Pulmonary artery endothelial cell (primary cell): ENCODE results near the gene SYMPK. TPM values are rescaled to one million over a fixed set of nuclear protein-coding genes. Genes with fewer than 3 reads are reported as not detected.

ENCODE experiments used
- DNase-seq: peaks from one replicate; pipeline ENCODE4 v3.0.0-alpha.2; 2011; ENCODE audit warnings: low read depth, low spot score
- total RNA-seq: library from RNA; depleted of rRNA; stranded (reverse); fragments of >200 nt; gene quantifications from 2 replicates; pipeline ENCODE4 v1.2.3, GENCODE V29; 2014

The SYMPK gene
- total RNA-seq, 1 donor from 2014 or later: 34.1 TPM

DNA sequence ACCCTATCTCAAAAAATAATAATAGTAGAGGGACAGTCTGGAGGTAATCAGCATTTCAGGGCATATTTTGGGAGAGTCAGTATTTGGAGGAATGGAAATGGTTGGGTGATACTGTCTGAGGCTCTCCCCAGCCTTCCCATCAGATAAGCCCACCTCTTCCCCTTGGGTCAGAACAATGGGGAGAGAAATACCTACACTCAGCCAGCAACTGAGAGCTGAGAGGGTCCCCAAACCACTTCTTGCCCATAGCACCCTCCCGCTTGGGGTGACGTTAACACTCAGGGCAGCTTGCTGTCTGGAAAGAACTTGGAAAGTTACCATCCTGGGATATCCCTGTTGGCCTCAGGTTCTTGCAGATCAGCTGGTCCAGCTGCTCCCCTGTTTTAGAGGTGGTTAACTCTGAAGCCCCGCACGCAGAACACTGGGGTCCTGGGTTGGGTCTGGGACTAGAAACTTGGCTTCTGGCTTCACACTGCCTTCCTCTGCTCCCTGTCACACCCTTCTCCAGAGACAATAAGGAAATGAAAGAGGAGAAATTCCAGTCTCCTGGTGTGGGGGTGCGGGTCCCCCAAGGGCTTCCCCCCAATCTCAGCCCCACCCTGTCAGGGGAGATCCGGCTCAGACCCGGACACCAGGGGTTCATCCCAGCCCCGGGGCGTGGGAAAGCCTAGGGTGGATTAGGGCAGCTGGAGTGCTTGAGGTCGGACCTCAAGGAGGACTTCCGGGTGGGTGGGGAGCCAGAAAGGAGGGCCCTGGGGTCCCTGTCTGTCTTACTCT lies 3.6 kb upstream of the SYMPK start:
- DNase-seq: no peak

DNA sequence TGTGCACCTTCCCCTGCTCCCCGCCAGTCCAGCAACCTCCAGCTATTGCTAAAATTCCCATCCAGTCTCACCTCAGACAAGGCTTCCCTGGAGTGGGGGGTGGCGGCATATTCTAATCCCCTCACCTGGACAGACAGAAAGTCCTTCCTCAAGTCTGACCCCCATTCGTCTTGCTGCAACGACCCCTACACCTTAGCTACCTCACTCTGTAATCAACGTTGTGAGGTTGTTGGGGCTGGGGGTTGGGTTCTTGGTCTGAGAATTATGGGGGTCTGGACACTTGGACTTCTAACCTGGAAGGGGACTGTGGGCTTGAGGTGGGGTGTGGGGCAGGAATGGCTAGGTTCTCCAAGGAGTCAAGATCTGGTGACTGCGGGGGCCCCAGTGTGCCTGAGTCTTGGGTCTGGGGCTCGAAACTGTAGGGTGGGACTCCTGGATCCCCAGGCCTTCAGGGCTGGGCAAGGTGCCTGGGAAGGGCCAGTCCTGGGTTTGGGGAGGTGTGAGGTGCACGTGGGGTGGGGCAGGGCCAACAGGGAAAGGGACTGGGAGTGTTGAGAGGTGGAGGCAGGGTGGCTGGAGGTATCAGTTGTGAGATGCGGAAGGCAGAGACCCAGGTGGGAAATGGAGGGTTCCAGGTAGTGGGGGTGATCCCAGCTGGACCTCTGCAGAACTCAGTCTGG lies 2.5 kb upstream of the SYMPK start:
- no peak for DNase-seq

DNA sequence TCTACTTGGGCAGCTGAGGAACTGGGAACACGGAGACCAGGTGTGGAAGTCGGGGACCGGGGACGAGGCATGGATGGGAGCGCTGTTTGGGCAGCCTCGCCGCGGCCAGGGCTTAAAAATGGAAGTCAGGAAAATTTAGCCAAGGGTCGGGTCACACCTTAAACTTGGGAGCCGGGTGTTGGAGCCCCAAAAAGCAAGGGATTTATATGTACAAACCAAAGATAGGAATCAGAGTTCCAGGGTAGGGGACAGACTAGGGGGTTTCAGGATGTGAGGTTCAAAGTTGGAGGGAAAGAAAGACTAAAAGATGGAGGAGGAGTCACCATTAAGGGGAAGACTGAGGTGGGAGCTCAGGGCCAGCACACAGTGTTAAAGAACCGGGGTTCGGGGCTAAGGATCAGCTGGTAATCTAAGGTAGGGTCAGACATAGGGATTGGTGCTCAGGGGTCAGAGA lies 1.7 kb upstream of the SYMPK start:
- DNase-seq: no peak

DNA sequence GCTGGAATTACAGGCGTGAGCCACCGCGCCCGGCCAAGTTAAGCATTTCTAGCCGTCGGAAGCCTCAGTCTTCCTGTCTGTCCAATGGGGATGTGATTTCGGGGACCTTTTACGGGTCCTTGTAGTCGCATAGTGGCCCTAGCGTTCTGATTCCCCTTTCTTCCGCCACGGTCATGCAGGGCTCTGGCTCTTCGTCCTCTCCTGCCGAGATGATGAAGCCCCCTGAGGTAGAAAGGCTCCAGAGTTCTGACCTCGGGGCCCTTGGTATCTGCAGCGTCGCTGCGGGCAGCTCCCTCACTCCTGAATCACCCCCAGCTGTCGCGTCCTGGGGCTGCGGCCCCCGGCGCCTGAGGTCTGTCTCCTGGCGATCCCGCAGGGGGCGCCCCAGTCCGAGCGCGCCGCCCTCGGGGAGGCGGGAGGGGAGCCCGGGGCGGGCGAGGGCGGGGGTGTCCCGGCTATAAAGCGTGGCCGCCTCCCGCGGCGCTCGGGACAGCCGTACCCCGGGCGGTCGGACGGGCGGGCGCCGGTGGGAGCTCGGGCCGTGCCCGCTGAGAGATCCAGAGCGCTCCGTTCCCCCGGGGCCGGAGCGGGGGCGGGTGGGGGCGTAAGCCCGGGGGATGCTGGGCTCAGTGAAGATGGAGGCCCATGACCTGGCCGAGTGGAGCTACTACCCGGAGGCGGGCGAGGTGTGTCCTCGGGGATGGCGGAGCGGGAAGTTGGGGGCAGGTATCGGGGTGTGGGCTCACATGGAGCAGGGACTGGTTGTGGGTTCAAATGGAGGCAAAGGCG lies 1.1 kb upstream of the SYMPK start, which contains the start of gene FOXA3:
Gene FOXA3, plus strand, starts transcription at position 487 of the 789 bp plus-strand sequence. Its CDS starts 131 bp downstream, at position 618.
- DNase-seq: no peak

DNA sequence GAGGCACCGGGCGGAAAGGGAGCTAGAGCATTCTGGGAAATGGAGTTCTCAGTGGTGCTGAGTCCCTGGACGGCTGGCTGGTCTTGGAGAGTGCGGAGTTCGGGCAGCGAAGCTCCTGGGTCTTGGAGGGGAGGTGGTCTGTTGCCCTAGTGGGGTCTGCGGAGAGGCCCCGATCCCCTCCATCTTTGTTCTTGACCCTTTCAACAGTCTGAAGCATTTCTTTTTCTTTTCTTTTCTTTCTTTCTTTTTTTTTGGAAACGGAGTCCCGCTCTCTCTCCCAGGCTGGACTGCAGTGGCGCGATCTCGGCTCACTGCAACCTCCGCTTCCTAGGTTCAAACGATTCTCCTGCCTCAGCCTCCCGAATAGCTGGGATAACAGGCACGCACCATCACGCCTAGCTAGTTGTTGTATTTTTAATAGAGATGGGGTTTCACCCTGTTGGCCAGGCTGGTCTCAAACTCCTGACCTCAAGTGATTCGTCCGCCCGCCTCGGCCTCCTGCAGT lies 440 bp upstream of the SYMPK start:
- DNase-seq: no peak

DNA sequence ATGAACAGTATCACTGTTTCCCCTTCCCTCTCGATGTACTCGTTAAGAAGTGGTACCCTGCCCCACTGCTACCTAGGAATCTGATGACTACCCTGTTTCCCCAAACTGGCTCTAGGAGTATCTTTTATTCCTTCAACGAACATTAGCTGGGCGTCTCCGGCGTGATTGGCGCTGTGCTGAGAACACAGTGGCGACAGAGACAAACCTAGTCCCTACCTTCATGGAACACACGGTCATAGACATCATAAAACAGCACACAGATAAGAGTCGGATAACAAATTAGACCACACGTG lies 730 bp downstream of the SYMPK start:
- no peak for DNase-seq

DNA sequence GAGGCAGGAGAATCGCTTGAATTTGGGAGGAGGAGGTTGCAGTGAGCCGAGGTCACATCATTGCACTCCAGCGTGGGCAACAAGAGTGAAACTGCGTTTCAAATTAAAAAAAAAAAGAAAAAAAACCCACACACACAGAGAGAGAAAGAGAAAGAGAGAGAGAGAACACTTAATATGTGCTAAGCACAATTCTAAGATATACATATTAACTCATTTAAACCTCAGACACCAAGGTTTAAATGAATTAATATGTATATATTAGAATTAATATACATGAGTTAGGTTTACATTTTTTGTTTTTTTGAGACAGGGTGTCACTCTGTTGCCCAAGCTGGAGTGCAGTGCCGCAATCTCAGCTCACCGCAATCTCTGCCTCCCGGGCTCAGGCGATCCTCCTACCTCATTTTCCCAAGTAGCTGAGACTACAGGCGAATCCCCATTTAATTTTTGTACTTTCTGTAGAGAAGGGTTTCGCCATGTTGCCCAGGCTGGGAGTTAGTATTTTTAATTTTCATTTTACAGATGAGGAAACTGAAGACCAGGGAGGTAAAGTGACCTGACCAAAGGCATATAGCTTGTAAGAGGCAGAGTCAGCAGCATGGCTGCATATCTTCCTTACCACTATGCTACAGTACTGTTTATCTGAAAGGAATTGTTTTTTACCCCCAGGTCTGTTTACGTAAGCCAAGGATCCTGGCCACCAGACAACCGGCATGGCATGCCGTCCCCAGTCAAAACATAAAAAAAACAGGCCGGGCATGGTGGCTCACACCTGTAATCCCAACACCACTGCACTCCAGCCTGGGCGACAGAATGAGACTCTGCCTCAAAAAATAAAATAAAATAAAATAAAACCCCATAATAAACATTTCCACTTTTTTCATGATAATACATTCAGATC lies 2.3 kb downstream of the SYMPK start:
- no peak for DNase-seq

DNA sequence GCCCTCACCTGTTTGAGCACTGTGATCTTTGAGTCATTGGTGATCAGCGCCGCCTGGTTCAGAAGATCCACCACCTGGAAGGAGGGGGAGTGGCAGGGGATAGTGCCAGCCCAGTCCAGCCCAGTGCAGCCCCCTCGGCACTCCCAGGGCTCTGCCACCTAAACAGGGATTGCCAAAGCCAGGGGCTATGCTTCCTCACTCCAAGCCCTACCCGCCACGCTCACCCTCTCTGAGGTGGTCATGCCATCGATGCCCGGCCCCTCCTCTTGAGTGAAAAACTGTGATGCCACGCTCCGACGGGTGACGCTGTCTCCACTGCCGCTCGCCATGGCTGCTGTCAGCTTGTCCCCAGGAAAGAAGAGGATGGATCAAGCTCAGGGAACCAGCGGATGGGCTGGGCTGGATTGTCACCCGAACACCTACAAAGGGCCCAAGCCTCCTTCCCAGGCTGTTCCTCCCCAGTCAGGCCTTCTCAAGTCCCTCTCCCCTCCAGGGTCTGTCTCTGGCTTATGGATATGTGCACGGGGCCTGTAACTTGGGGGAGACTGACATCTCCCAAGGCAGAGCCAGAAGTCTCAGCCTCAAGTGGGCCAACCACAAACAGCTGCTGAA lies 8.7 kb downstream of the SYMPK start:
- DNase-seq: no peak

DNA sequence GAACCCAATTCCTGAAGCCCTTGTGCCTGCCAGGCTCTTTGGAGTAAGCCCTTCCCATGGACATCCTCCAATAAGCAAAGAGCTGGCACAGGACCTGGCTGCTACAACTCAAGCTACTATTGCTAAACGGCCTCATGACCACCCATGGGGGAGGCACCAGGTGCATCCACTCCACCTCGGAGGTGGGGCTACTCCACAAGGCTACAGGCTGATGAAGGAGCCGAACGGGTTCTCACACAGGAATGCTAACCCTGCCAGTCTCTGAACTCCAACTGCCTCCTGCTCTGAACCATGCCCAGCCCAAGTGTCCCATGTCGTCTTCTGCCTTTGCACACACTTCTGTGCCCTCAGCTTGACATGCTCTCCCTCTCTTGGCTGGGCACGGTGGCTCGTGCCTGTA lies 10.0 kb downstream of the SYMPK start:
- DNase-seq: no peak

DNA sequence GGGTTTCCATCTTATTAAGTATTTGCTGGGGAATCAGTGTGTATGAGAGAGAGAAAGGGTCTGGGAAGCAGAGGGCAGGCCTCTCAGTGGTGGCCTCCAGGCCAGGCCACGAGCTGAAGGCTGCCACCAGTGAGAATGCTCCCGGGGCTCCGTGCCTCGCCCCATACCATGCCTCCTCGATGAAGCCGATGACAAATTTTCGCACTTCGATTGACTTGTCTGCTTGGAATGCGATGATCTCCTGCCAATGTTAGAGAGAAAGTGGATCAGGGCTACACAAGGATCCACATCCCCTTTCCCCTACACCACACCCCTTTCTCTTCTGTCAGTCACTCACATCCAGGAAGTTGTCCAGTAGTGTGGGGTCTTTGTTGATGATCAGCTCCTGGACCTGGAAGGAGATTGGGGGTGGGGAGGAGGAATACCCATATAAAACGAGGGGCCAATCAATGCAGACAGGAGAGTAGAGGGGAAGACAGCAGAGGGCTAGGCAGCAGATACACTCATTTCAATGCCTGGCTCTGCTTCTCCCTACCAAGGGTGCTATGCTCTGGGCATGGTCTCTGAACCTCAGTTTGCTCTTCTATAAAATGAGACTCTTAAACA lies 10.7 kb downstream of the SYMPK start:
- no peak for DNase-seq

DNA sequence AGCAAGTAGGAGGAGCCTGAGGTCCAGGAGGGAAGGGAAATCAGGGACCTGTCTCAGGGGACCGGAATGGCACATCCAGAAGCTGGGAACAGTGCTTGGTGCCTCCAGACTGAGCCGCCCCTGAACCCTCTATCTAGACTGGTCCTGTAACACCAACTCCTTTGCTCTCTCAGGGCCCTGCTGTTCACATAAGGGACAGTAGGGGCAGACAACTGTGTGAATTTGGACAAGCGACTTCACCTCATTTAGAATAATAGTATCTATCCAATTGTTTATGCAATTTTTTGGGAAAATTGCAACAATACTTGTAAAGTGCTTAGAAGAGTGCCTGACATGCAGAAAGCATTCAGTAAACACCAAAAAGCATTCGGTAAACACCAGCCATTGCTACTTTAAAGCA lies 14.0 kb downstream of the SYMPK start:
- no peak for DNase-seq

DNA sequence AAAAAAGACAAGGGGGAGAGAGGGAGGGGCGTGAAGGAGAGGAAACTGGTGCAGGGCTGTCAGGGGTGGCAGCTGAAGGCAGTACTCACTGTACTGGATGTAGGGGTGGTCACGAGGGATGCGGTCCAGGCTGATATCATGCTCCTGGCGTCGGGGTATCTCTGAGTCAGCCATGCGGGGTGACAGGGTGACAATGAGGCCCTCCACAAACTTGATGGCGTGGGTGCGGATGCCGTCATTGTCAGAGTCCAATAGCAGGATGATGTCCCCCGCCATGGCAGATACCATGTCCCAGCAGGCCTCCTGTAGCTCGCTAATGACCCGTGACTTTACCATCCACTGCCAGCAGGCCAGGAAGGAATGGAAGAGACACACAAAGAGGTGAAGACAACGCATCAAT lies 15.3 kb downstream of the SYMPK start:
- no peak for DNase-seq

DNA sequence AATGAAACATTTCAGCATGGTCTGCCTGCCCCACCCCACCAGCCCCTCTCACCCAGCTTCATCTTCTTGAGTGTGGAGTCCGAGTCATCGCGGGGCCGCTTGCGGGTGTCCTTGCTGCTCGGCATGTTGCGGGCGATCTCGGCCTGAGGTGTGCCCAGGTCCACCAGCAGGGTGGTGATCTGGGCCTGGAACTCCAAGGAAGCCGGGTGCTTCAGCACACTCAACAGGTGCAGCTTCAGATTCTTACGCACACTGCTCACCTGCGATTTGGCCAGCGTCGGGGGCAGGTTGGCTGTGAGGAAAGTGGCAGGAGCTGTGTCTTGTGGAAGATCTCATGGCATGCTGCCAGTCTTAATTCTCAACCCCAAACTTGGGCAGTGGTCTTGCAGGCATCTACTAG lies 20.7 kb downstream of the SYMPK start:
- no peak for DNase-seq

DNA sequence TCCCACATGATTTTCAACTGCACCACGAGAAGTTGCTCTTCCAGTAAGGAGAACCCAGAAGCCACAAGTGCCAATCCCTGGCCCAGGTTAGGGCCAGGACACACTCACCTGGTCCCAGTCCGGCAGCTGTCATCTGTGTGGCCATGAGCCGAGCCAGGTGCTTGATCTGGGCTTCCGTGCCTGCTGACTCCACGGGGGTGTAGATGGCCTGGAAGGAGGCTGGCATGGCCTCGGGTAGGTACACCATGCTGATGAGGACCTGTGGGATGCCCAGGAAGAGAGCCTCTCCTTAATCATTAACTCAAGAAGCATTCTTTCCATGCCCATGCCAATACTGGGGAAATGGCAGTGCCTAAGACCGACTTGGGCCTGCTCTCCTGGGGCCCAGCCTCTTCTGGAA lies 28.0 kb downstream of the SYMPK start:
- DNase-seq: no peak

DNA sequence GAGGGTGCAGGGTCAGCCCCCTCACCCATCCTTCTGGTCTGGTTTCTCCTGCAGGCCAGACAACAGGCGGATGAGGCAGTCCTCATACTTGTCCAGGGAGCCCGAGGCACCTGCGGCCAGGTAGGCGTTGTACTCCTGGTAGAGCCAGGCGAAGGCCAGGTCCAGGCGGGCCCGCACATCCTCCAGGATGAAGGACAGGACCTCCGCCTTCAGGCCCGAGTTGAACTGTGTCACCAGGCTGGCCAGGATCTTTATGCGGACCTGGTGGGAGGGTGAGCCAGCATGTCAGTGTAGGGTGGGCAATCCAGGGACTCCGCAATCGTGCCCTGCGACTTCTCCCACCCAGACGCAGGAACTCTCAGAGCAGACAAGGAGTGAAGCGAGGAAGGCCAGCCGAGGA lies 34.0 kb downstream of the SYMPK start:
- DNase-seq: no peak

DNA sequence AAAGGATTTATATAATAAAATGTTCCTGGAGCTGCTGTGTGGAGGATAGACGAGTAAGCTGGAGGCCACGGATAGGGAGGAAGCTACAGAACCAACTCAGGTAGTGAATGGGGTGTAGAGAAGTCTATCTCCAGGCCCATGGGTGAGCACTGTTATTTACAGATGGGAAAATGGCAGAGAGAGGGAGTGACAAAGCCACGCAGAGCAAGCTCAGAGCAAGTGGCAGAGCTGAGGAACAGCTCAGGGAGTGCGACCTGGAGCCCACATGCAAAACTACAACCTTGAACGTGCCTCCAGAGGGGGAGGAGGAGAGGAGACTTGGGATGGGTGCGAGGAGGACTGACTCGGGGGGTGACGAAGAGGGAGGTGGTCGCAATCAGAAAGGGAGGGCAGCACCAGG lies 34.4 kb downstream of the SYMPK start:
- DNase-seq: no peak

DNA sequence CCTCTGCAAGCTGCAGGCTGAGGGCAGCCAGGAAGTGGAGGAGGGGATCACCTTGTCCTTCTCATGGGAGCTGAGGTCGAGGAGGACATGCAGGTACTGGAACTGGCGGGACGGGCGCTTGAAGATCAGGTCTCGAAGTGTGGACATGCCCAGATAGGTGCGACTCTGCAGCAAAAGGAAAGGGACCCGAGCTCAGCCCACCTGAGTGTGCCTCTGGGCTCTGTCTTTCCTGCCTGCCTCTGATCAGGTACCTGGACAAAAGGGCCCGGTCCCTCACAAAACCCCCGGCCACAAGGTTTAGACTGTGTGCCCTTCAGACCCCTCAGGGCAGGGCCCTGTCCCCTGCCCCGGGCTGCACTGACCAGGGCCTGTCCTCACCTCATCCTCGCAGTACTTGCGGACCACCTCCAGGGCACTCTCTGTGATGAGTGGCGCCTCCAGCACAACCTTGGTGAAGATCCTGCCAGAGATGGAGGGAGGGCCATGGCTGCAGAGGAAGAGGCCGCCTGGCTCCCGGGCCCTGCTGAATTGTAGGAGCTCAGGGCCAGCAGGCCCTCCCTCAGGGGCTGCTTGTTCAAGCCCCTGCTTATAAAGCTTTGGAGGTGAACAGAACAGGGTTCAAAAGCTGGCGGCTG lies 35.4 kb downstream of the SYMPK start:
- no peak for DNase-seq

DNA sequence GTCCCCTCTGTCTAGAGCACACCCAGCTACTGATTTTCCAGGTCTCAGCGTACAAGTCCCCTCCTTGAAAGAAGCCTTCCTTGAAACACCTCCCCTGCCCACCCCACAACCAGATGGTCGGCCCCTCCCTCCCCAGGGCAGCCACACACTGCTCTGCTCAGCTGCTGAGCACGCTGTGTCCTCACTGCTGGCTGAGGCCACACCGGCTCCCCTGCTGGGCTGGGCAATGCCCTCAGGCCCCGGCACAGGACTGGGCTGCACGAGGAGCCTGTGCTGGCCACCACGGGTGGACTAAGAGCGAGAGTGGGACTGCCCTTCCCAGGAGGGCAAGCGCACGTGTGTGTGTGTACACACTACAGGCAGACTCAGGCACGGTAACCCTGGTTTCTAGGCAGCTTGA lies 36.0 kb downstream of the SYMPK start:
- DNase-seq: no peak

DNA sequence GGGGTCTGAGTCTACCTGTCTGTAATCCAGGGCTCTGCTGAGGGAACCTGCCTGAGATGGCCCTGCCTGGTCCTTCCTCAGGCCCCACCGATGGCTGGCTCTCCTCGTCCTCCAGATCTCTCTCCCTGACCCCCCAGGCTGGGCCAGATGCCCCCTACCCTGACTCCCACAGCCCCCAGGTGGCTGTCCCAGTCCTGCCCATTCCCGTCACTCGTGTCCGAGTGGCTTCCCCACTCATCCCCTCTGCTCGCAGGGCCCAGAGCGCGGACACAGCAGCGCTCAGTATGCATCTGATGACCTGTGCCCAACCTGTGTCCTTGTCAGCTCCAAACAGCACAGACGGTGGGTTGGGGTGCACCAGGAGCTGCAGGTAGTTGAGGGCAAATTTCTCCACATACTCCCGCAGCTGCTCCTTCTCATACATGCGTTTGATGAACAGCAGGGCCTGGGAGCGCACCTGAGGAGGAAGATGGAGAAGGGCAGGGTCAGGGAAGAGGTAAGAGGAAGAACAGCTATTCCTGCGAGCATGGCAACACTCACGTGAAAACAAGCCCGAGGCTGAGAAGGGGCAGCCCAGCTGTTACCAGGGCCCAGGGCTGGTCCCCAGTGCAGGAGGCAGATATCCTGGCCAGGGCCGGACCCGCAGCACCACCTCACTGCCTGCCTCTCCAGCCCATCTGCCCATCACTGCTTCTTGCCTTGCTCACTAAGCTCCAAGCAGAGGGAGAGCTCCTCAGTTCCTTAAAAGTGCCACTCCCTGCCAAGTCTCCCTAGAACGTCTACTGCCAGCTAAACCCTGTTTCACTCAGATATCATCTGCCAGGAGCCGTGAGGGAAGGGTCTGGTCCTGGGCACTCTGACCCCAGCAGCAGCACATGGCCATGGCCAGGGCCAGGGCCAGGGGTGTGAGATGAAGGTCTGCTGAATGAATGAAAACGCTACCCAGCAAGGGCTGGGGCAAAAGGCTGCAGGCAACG lies 36.7 kb downstream of the SYMPK start:
- DNase-seq: no peak
